Fibroblast of lung (primary cell): Measurements from ENCODE around the gene PRPS2. TPM values are rescaled to one million over a fixed set of nuclear protein-coding genes. Genes with fewer than 3 reads are reported as not detected.
A peak's percentile ranks its signal among the peaks of the same experiment; 100 is the strongest.

ENCODE experiments used
- DNase-seq, 2 donors: peaks; one replicate each; pipeline versions ENCODE4 v3.0.0 to v3.0.0-alpha.2; 2010; ENCODE audit warnings: low read depth in 2 of 2
- H2AFZ ChIP-seq: 2 replicates; pipeline ENCODE4 v1.5.1; 2012; ENCODE audit warnings: low read length, control low read depth, inconsistent platforms
- H3K27ac ChIP-seq: 2 replicates; pipeline ENCODE4 v1.5.1; 2011; ENCODE audit warnings: low read length, control low read depth; ENCODE audit not compliant: insufficient read depth
- H3K27me3 ChIP-seq: 2 replicates; pipeline ENCODE4 v1.5.1; 2011; ENCODE audit warnings: mild to moderate bottlenecking, low read length; ENCODE audit not compliant: control insufficient read depth, insufficient read depth
- H3K36me3 ChIP-seq: 2 replicates; pipeline ENCODE4 v1.5.1; 2011; ENCODE audit warnings: low read length; ENCODE audit not compliant: control insufficient read depth, insufficient read depth
- H3K4me1 ChIP-seq: 2 replicates; pipeline ENCODE4 v1.5.1; 2011; ENCODE audit warnings: low read length; ENCODE audit not compliant: control insufficient read depth, insufficient read depth; ENCODE audit errors: extremely low read depth
- H3K4me2 ChIP-seq: 2 replicates; pipeline ENCODE4 v1.5.1; 2011; ENCODE audit warnings: low read length, control low read depth; ENCODE audit not compliant: insufficient read depth; ENCODE audit errors: extremely low read depth
- H3K4me3 ChIP-seq, 4 experiments: fragments of 200-600 bp in 1 of 4; sonication (generic) in 1 of 4; replicated peaks in 1 of 4; 2 replicates each; pipeline ENCODE4 v1.5.1; 2011 to 2016; ENCODE audit warnings: low read length in 4 of 4, low read depth in 3 of 4, mild to moderate bottlenecking in 3 of 4, control low read depth in 2 of 4, inconsistent platforms in 1 of 4, mixed read lengths in 1 of 4; ENCODE audit not compliant: insufficient read depth in 1 of 4; ENCODE audit errors: control extremely low read depth in 1 of 4
- H3K79me2 ChIP-seq: 2 replicates; pipeline ENCODE4 v1.5.1; 2012; ENCODE audit warnings: mild to moderate bottlenecking, low read length, inconsistent platforms; ENCODE audit not compliant: control insufficient read depth, insufficient read depth
- H3K9ac ChIP-seq: 2 replicates; pipeline ENCODE4 v1.5.1; 2011; ENCODE audit warnings: mild to moderate bottlenecking, low read length, control low read depth; ENCODE audit not compliant: insufficient read depth
- H3K9me3 ChIP-seq: 2 replicates; pipeline ENCODE4 v1.5.1; 2012; ENCODE audit warnings: low read depth, low read length; ENCODE audit not compliant: control insufficient read depth, insufficient read depth
- H4K20me1 ChIP-seq: 2 replicates; pipeline ENCODE4 v1.5.1; 2011; ENCODE audit warnings: low read length; ENCODE audit not compliant: control insufficient read depth, insufficient read depth; ENCODE audit errors: extremely low read depth
- CTCF ChIP-seq, 2 donors: IDR thresholded peaks in 1 of 2; conservative IDR thresholded peaks in 1 of 2; 1 replicate in 1 of 2; 2 replicates in 1 of 2; pipeline ENCODE4 v1.5.1; 2011 to 2012; ENCODE audit warnings: low read length in 2 of 2, control low read depth in 1 of 2, inconsistent platforms in 1 of 2, low read depth in 1 of 2, mild to moderate bottlenecking in 1 of 2
- EZH2 ChIP-seq: IDR thresholded peaks from 2 replicates; pipeline ENCODE4 v1.5.1; 2012; ENCODE audit warnings: low read length, control low read depth, mild to moderate bottlenecking; ENCODE audit errors: missing control alignments
- polyA plus RNA-seq, 2 donors: library from polyadenylated mRNA; depleted of rRNA in 1 of 2; stranded (reverse) in 1 of 2; unstranded in 1 of 2; fragments of >200 nt; gene quantifications; 2 replicates each; pipeline ENCODE4 v1.2.1, GENCODE V29; 2011 to 2012; ENCODE audit warnings: missing spikeins in 1 of 2
- total RNA-seq: library from RNA; depleted of rRNA; stranded (reverse); fragments of >200 nt; gene quantifications from 2 replicates; pipeline ENCODE4 v1.2.1, GENCODE V29; 2014

Gene PRPS2
- total and polyA plus RNA-seq, 2 donors (not counting 1 experiment from before 2014, with no cell fraction given) = 13.6 to 25.3 TPM

GRCh38 chrX:12751887-12752286, 39.3 kb upstream of the PRPS2 start:
- no peak overlapping the region for H3K9ac ChIP-seq
- no peaks in the 10 kb centered on the region for H3K79me2 ChIP-seq
- no peaks in the 10 kb centered on the region for H4K20me1 ChIP-seq
- H3K27ac ChIP-seq = no peak overlapping the region
- no peak for DNase-seq
- H3K9me3 ChIP-seq = no peaks in the 10 kb centered on the region
- H3K4me3 ChIP-seq = no peak overlapping the region
- H3K4me1 ChIP-seq = no peaks in the 10 kb centered on the region
- H3K4me2 ChIP-seq = no peak overlapping the region
- no peak for TF ChIP-seq CTCF (conservative IDR thresholded peaks at IDR 0.05 in 1 of 2, IDR thresholded peaks at IDR 0.05 in 1 of 2; ENCODE audit: low read depth in 1 of 2, low read length in 2 of 2)
- no peaks in the 10 kb centered on the region for H3K27me3 ChIP-seq
- H3K36me3 ChIP-seq = no peaks in the 10 kb centered on the region
- no peak overlapping the region for H2AFZ ChIP-seq

- peak in 1 of 2 donors; percentile 6 for DNase-seq
- H4K20me1 ChIP-seq = no peaks in the 10 kb centered on the region
Observed at GRCh38 chrX:12753366-12753765, 37.8 kb upstream of the PRPS2 start.

GRCh38 chrX:12758291-12758690, 32.9 kb upstream of the PRPS2 start:
- Histone ChIP-seq H3K4me1 (no peaks in the 10 kb centered on the region), H3K4me2 (no peak overlapping the region), H3K27ac (no peak overlapping the region), H3K79me2 (no peaks in the 10 kb centered on the region), H2AFZ (no peak overlapping the region), H4K20me1 (no peaks in the 10 kb centered on the region), H3K4me3 (no peak overlapping the region), H3K27me3 (no peaks in the 10 kb centered on the region), H3K36me3 (no peaks in the 10 kb centered on the region), H3K9me3 (no peaks in the 10 kb centered on the region), H3K9ac (no peak overlapping the region)
- no peak for DNase-seq
- TF ChIP-seq CTCF (conservative IDR thresholded peaks at IDR 0.05 in 1 of 2, IDR thresholded peaks at IDR 0.05 in 1 of 2; ENCODE audit: low read depth in 1 of 2, low read length in 2 of 2) (no peak), EZH2 (no peak)

More at GRCh38 chrX:12753366-12753765, 37.8 kb upstream of the PRPS2 start:
- H3K4me2 ChIP-seq = no peak overlapping the region
- no peak for TF ChIP-seq EZH2
- no peak for TF ChIP-seq CTCF (conservative IDR thresholded peaks at IDR 0.05 in 1 of 2, IDR thresholded peaks at IDR 0.05 in 1 of 2; ENCODE audit: low read depth in 1 of 2, low read length in 2 of 2)
- H3K9ac ChIP-seq = no peak overlapping the region
- no peak overlapping the region for H2AFZ ChIP-seq
- no peaks in the 10 kb centered on the region for H3K27me3 ChIP-seq
- no peaks in the 10 kb centered on the region for H3K36me3 ChIP-seq
- H3K79me2 ChIP-seq = no peaks in the 10 kb centered on the region
- no peak overlapping the region for H3K4me3 ChIP-seq
- H3K27ac ChIP-seq = no peak overlapping the region
- no peaks in the 10 kb centered on the region for H3K4me1 ChIP-seq
- no peaks in the 10 kb centered on the region for H3K9me3 ChIP-seq
